GM23338 (cell line): ENCODE data around the gene ARL2BP. TPM values are rescaled to one million over a fixed set of nuclear protein-coding genes. Genes with fewer than 3 reads are reported as not detected.

Experiments used
- EZH2 ChIP-seq: fragments of 200-600 bp; sonication (generic); IDR thresholded peaks from one replicate; pipeline ENCODE4 v1.8.0; 2017; ENCODE audit warnings: antibody characterized with exemption, mild to moderate bottlenecking, low read depth; ENCODE audit not compliant: unreplicated experiment
- EZH2phosphoT487 ChIP-seq: fragments of 200-600 bp; sonication (generic); IDR thresholded peaks from one replicate; pipeline ENCODE4 v1.8.1; 2018; ENCODE audit warnings: antibody characterized with exemption; ENCODE audit not compliant: unreplicated experiment
- POLR2AphosphoS5 ChIP-seq: IDR thresholded peaks from 2 replicates; pipeline ENCODE4 v1.6.1; 2016; ENCODE audit warnings: antibody characterized with exemption, low read depth
- ZNF114 ChIP-seq: fragments of 250-450 bp; sonication (Bioruptor Pico); IDR thresholded peaks from 2 replicates; pipeline ENCODE4 v1.5.0; 2020; ENCODE audit warnings: mild to moderate bottlenecking, moderate library complexity
- ZNF331 ChIP-seq: fragments of 250-450 bp; sonication (Bioruptor Pico); IDR thresholded peaks from 2 replicates; pipeline ENCODE4 v1.5.0; 2020; ENCODE audit warnings: low read depth, mild to moderate bottlenecking, moderate library complexity
- polyA plus RNA-seq: library from polyadenylated mRNA; unstranded; fragments of >200 nt; fragmentation: Nextera tagmentation; extraction: Ambion mirVana; gene quantifications from 2 replicates; pipeline ENCODE4 v1.2.1, GENCODE V29; 2016
- total RNA-seq: library from RNA; depleted of rRNA; stranded (reverse); fragments of >200 nt; shearing (Covaris generic); gene quantifications from 2 replicates; pipeline ENCODE4 v1.2.3, GENCODE V29; 2014
- TF ChIP-seq, protein P1 (sequence below): fragments of 250-450 bp; sonication (Bioruptor Pico); IDR thresholded peaks from 2 replicates; pipeline ENCODE4 v1.5.0; 2020; ENCODE audit warnings: mild to moderate bottlenecking, moderate library complexity
- TF ChIP-seq, protein P2 (sequence below), 2 experiments: fragments of 200-600 bp in 1 of 2; sonication (generic) in 1 of 2; conservative IDR thresholded peaks; 2 replicates each; pipeline versions ENCODE4 v1.5.1 to v1.6.1; 2016 to 2017; ENCODE audit warnings: antibody characterized with exemption in 2 of 2, low read depth in 2 of 2, mild to moderate bottlenecking in 2 of 2, moderate library complexity in 1 of 2

Gene ARL2BP
- total and polyA plus RNA-seq, 2 experiments from 2014 or later: 10.3 to 13.4 TPM

- TF ChIP-seq, protein P1, sequence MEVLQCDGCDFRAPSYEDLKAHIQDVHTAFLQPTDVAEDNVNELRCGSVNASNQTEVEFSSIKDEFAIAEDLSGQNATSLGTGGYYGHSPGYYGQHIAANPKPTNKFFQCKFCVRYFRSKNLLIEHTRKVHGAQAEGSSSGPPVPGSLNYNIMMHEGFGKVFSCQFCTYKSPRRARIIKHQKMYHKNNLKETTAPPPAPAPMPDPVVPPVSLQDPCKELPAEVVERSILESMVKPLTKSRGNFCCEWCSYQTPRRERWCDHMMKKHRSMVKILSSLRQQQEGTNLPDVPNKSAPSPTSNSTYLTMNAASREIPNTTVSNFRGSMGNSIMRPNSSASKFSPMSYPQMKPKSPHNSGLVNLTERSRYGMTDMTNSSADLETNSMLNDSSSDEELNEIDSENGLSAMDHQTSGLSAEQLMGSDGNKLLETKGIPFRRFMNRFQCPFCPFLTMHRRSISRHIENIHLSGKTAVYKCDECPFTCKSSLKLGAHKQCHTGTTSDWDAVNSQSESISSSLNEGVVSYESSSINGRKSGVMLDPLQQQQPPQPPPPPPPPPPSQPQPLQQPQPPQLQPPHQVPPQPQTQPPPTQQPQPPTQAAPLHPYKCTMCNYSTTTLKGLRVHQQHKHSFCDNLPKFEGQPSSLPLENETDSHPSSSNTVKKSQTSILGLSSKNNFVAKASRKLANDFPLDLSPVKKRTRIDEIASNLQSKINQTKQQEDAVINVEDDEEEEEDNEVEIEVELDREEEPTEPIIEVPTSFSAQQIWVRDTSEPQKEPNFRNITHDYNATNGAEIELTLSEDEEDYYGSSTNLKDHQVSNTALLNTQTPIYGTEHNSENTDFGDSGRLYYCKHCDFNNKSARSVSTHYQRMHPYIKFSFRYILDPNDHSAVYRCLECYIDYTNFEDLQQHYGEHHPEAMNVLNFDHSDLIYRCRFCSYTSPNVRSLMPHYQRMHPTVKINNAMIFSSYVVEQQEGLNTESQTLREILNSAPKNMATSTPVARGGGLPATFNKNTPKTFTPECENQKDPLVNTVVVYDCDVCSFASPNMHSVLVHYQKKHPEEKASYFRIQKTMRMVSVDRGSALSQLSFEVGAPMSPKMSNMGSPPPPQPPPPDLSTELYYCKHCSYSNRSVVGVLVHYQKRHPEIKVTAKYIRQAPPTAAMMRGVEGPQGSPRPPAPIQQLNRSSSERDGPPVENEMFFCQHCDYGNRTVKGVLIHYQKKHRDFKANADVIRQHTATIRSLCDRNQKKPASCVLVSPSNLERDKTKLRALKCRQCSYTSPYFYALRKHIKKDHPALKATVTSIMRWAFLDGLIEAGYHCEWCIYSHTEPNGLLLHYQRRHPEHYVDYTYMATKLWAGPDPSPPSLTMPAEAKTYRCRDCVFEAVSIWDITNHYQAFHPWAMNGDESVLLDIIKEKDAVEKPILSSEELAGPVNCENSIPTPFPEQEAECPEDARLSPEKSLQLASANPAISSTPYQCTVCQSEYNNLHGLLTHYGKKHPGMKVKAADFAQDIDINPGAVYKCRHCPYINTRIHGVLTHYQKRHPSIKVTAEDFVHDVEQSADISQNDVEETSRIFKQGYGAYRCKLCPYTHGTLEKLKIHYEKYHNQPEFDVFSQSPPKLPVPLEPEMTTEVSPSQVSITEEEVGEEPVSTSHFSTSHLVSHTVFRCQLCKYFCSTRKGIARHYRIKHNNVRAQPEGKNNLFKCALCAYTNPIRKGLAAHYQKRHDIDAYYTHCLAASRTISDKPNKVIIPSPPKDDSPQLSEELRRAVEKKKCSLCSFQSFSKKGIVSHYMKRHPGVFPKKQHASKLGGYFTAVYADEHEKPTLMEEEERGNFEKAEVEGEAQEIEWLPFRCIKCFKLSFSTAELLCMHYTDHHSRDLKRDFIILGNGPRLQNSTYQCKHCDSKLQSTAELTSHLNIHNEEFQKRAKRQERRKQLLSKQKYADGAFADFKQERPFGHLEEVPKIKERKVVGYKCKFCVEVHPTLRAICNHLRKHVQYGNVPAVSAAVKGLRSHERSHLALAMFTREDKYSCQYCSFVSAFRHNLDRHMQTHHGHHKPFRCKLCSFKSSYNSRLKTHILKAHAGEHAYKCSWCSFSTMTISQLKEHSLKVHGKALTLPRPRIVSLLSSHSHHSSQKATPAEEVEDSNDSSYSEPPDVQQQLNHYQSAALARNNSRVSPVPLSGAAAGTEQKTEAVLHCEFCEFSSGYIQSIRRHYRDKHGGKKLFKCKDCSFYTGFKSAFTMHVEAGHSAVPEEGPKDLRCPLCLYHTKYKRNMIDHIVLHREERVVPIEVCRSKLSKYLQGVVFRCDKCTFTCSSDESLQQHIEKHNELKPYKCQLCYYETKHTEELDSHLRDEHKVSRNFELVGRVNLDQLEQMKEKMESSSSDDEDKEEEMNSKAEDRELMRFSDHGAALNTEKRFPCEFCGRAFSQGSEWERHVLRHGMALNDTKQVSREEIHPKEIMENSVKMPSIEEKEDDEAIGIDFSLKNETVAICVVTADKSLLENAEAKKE (CRISPR knock-in tag): no peak
- TF ChIP-seq, protein P2, sequence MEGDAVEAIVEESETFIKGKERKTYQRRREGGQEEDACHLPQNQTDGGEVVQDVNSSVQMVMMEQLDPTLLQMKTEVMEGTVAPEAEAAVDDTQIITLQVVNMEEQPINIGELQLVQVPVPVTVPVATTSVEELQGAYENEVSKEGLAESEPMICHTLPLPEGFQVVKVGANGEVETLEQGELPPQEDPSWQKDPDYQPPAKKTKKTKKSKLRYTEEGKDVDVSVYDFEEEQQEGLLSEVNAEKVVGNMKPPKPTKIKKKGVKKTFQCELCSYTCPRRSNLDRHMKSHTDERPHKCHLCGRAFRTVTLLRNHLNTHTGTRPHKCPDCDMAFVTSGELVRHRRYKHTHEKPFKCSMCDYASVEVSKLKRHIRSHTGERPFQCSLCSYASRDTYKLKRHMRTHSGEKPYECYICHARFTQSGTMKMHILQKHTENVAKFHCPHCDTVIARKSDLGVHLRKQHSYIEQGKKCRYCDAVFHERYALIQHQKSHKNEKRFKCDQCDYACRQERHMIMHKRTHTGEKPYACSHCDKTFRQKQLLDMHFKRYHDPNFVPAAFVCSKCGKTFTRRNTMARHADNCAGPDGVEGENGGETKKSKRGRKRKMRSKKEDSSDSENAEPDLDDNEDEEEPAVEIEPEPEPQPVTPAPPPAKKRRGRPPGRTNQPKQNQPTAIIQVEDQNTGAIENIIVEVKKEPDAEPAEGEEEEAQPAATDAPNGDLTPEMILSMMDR (conservative IDR thresholded peaks at IDR 0.05; ENCODE audit: low read depth in 2 of 2): no peak
- no peak for TF ChIP-seq ZNF331 (CRISPR knock-in tag)
- TF ChIP-seq ZNF114 (CRISPR knock-in tag): no peak
- TF ChIP-seq EZH2phosphoT487: no peak
- no peak for TF ChIP-seq EZH2
- TF ChIP-seq POLR2AphosphoS5: no peak
Measured at GRCh38 chr16:57258910-57259475, 13.9 kb downstream of the ARL2BP start (continued).
